Upper lobe of right lung (tissue), 1 donor: Measurements from ENCODE around the gene SLC22A7. TPM values are rescaled to one million over a fixed set of nuclear protein-coding genes. Genes with fewer than 3 reads are reported as not detected.

Experiments
- ATAC-seq: fragments of 200-7000 bp; cut with Tn5 transposase; one replicate; pipeline ENCODE4 v1.9.1; 2020; ENCODE audit warnings: mild to moderate bottlenecking, moderate library complexity
- DNase-seq: peaks from one replicate; pipeline ENCODE4 v3.0.0-alpha.2; 2020
- H3K27ac ChIP-seq: fragments of 200-600 bp; one replicate; pipeline ENCODE4 v1.8.0; 2022
- H3K27me3 ChIP-seq: fragments of 200-600 bp; one replicate; pipeline ENCODE4 v1.8.0; 2022; ENCODE audit warnings: mild to moderate bottlenecking
- H3K36me3 ChIP-seq: fragments of 200-600 bp; one replicate; pipeline ENCODE4 v1.8.0; 2022
- H3K4me1 ChIP-seq: fragments of 200-600 bp; one replicate; pipeline ENCODE4 v1.8.0; 2022
- H3K4me3 ChIP-seq: fragments of 200-600 bp; one replicate; pipeline ENCODE4 v1.8.0; 2022; ENCODE audit warnings: mild to moderate bottlenecking
- H3K9me3 ChIP-seq: fragments of 200-600 bp; one replicate; pipeline ENCODE4 v1.8.0; 2022
- CTCF ChIP-seq: fragments of 200-600 bp; IDR thresholded peaks from one replicate; pipeline ENCODE4 v1.8.0; 2022; ENCODE audit warnings: antibody characterized with exemption
- intact Hi-C: fragments of 100-400 bp; cut with DNase I; formaldehyde crosslinking; loops from one replicate; pipeline ENCODE4 v1.11.0; 2022
- total RNA-seq: library from RNA; stranded (reverse); fragmentation: NEBNext Ultra II Directional; extraction: Animal tissue kit (Norgen Biotek cat#: 25700); gene quantifications from one replicate; pipeline ENCODE4 v1.2.1, GENCODE V29; 2021
- donor health status: DM: no; HTN: yes; CAD: no; lungs with severe emphysema.

SLC22A7 gene
- total RNA-seq, 1 donor from 2014 or later, result not detected

GRCh38 chr6:43308101-43308989, 10.3 kb downstream of the SLC22A7 start, which contains the start of gene CRIP3:
TSS of gene CRIP3 (minus strand) at chr6:43308826. CDS start at chr6:43308792, 34 bp downstream.
- no peak for DNase-seq
- no peaks in the 10 kb centered on the region for H3K27me3 ChIP-seq
- H3K4me3 ChIP-seq, result peak within 1 kb of the TSS; percentile 36
- peaks cover 15% of the 10 kb centered on the region for H3K4me1 ChIP-seq
- ATAC-seq, result peak; percentile 71
- no peaks in the 10 kb centered on the region for H3K36me3 ChIP-seq
- H3K27ac ChIP-seq, result no peak within 1 kb of the TSS
- peak; percentile 9 for TF ChIP-seq CTCF
- intact Hi-C loops, result no loop called here
- no peaks in the 10 kb centered on the region for H3K9me3 ChIP-seq

GRCh38 chr6:43308990-43309477, 11.0 kb downstream of the SLC22A7 start:
- Histone ChIP-seq H3K27me3 (no peaks in the 10 kb centered on the region), H3K4me1 (peaks cover 15% of the 10 kb centered on the region), H3K36me3 (no peaks in the 10 kb centered on the region), H3K4me3 (peak overlapping the region; percentile 36), H3K9me3 (no peaks in the 10 kb centered on the region), H3K27ac (no peak overlapping the region)
- no peak for TF ChIP-seq CTCF
- DNase-seq (no peak), ATAC-seq (no peak)
- intact Hi-C loops, result no loop called here

- TF ChIP-seq CTCF, result no peak
These were observed 12.1 kb downstream of the SLC22A7 start for GRCh38 chr6:43310134-43310533.

GRCh38 chr6:43310624-43311023, 12.6 kb downstream of the SLC22A7 start:
- DNase-seq (no peak), ATAC-seq (no peak)
- Histone ChIP-seq H3K27ac (no peak overlapping the region), H3K36me3 (no peaks in the 10 kb centered on the region), H3K4me3 (no peak overlapping the region), H3K27me3 (no peaks in the 10 kb centered on the region), H3K9me3 (no peaks in the 10 kb centered on the region), H3K4me1 (peaks cover 15% of the 10 kb centered on the region)
- intact Hi-C loops, result no loop called here
- TF ChIP-seq CTCF, result no peak

More at GRCh38 chr6:43310134-43310533, 12.1 kb downstream of the SLC22A7 start:
- Histone ChIP-seq H3K9me3 (no peaks in the 10 kb centered on the region), H3K36me3 (no peaks in the 10 kb centered on the region), H3K27ac (no peak overlapping the region), H3K4me3 (no peak overlapping the region), H3K4me1 (peaks cover 15% of the 10 kb centered on the region), H3K27me3 (no peaks in the 10 kb centered on the region)
- DNase-seq, result no peak
- no peak for ATAC-seq
- intact Hi-C loops, result no loop called here

GRCh38 chr6:43311666-43312065, 13.6 kb downstream of the SLC22A7 start:
- ATAC-seq (peak; percentile 27), DNase-seq (no peak)
- H3K4me3 ChIP-seq, result no peak overlapping the region
- H3K36me3 ChIP-seq, result no peaks in the 10 kb centered on the region
- no peaks in the 10 kb centered on the region for H3K9me3 ChIP-seq
- no peak for TF ChIP-seq CTCF
- H3K27ac ChIP-seq, result no peak overlapping the region
- H3K4me1 ChIP-seq, result peaks cover 15% of the 10 kb centered on the region
- H3K27me3 ChIP-seq, result no peaks in the 10 kb centered on the region
- intact Hi-C loops, result no loop called here
